ENCODE data around the gene PCDHAC2. TPM values are rescaled to one million over a fixed set of nuclear protein-coding genes. Genes with fewer than 3 reads are reported as not detected.

Gene PCDHAC2
- total RNA-seq, 1 donor from 2014 or later = 1.1 TPM

DNA sequence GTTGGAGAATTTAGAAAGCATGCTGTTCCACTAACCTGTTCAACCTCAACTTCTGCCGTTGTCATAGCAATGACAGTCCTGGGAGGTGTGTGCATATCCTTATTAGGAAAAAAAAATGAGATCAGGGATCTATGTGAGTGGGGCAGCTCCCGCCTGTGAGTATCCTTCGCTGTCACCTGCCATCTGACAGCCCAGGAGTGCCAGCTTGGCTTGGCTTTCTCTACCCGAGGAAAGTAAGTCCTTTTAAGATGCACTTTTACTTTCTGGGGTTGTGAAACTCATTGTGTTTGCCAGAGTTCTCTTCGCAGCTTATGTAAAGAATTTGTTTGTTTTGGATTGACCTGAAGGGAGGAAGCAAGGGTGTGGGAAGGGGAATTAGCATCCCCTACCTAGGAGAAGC lies 21.8 kb downstream of the PCDHAC2 start:
- DNase-seq (ENCODE audit: low spot score) = no peak

DNA sequence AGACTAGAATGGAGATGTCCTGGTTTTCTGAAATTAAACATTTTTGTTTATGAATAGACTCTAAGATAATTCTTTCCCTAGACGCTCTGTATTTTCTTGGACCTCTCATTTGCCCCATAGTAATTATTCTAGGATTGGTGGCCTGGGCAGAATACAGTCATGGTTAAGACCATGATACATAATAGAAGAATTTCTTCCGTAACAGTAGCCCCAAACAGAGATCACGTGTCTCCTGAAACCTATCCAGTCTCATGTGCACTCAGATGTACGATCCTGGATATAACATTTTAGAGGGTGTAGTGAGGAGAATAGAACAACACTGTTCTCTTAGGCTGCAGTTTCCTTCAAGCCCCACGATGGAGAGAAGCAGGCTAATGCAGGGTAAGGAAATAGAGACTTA lies 22.3 kb downstream of the PCDHAC2 start:
- DNase-seq (ENCODE audit: low spot score) = no peak

DNA sequence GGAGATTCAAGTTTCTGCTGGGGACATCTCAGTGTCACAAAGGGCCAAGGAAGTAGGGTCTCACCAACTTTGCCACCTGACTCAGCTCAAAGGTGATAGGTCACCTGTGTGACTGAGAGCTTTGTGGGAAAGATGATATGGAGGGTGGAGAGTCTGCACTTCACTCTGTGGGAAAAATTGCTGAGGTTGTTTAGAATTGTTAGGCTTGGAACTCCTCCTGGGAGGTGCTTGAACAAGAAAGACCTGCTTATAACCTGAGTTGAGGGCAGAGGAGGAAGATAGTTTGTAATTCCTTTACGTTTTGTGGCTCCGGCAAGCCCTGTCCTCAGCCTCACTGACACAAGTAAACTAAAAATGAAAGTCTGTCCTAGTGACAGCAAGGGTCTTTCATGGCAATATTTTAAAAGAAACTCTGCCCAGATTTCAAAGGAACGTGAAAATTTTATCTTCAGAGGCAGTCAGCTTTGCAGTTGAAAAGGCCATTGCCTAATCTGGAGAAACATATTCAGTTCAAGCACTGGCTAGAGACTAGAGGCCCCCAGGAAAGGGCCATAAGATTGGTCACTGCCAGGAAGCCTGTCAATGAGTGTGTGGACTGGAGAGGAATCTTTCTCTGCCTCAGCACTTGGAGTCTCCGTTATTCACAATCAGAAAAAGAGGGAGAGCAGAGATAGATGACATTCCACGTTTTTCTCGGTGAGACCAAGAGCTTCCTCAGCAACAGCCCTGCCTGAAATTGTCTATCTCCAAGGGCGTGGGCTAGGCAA lies 23.2 kb downstream of the PCDHAC2 start:
- no peak for DNase-seq (ENCODE audit: low spot score)

DNA sequence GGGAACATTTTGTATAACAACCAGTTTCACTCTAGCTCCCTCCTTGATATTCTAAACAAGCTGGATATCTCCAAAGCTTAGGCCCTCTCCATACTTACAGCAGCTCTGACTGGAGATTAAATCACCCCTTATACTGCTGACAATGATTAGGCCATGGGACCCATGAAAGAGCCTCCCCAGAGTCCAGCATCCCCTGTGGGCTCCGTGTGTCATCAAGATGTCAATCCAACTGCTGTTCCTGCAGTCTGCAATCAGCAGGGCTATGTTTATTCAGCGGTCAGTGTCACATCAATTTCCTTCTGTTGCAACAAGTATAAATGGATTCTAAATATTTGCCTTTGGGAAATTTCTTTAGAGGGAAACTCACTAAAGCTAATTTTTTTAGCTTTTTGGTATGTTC lies 26.6 kb downstream of the PCDHAC2 start:
- no peak for DNase-seq (ENCODE audit: low spot score)

DNA sequence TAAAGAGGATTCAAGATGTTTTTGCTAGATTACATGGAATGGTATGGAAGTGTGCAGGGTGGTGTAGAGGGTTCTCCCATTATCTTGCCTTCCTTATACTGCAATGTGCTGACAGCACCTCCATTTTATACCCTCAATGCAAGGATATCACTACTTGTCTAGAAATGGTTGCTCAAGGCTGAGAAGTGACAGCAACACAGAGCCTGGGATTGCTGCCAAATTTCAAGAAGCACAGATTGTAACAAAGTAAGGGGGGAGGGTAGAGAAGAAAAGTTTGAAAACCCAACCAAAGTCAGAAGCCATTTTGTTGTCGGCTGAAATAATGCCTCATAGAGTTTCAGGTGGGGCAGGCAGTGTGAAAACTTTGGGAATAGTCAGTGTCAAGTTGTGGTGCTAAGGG lies 29.8 kb downstream of the PCDHAC2 start:
- DNase-seq (ENCODE audit: low spot score) = no peak

DNA sequence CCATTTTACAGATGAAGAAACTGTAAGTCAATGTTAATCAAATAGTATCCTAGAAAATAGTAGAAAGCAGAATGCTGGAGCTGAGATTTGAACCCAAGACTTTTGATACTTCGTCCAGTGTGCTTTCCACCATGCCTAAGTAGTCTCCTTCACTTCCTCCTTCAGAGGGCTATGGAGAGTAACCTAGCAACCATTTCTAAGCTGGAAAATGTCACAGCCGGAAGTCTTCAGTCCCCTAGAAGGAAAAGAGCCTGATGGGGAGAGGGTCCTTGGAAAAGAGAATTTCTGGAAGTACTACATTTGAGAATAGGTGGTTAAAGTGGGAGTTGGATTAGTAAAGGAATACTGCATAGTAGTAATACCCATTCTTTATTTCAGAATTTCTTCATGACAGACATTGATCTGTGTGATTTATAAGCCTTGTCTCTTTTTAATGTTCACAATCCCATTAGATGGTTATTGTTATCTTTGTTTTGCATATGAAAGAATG lies 32.7 kb downstream of the PCDHAC2 start:
- DNase-seq (ENCODE audit: low spot score) = no peak

DNA sequence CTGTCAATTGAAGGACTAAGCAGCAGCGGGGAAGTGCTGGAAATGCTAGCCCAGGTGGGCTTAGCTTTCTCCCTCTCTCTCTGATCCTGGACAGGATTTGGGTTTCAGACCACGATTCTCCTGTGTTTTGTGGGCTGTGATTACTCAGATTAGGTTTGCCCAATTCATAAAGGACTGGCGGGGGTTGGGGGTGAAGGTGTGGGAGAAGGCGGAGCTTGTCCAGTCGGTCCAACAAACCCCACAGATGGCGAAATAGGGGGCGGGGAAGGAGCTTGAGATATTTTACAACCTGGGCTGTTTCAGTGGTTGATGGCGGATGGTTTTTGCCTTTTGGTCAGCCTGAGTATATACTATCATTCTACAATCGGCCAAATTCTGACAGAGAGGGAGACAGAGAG lies 35.2 kb downstream of the PCDHAC2 start:
- DNase-seq (ENCODE audit: low spot score) = no peak

DNA sequence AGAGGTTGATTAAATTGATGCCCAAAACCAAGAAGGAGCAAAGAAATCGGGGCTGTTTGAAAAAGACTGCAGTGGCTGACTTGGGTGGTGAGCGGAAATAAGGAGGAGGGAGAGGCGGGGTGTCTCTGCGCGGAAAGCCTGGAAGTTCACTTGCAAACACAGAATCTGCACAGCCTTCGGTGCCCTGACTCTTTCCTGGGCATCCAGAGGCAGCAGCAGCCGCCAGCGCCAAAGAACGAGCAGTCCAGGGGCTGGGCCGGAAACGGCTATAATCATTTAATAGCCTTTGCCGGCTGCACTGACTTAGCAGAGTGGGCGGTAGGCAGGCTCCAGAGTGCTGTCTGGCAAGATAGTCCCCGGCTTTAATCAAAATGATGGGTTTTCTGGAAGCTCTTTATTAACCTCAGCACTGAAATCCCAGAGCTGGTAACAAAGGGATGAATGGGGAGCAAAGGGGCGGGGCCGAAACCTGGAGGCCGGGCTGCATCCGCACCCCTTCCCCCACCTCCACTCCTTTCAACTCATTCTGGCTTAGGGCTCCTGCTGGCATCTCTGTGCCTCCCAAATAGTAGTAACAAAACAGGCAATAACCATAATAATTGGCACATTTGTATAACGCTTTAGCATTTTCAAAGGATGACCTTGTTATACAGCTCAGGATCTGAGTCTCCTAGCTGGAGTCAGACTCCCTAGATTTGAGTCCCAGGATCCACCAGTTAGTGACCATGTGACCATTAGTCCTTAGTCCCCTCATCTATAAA lies 35.7 kb downstream of the PCDHAC2 start:
- DNase-seq (ENCODE audit: low spot score) = no peak

DNA sequence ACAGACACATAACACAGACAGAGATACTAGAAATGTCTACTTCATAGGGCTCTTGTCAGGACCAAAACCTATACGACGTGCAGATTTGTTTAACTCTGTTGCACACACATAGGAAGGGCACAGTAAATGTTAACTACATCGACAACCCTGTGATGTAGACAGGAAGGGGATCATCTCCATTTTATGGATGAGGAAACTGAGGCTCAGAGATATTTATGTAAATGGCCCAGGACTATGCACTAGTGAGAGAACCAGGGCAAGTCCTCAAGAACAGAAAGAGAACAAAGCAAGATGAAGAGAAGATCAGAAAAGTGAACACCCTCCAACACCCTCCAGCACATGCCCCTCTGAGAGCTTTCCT lies 36.3 kb downstream of the PCDHAC2 start:
- DNase-seq (ENCODE audit: low spot score) = no peak

DNA sequence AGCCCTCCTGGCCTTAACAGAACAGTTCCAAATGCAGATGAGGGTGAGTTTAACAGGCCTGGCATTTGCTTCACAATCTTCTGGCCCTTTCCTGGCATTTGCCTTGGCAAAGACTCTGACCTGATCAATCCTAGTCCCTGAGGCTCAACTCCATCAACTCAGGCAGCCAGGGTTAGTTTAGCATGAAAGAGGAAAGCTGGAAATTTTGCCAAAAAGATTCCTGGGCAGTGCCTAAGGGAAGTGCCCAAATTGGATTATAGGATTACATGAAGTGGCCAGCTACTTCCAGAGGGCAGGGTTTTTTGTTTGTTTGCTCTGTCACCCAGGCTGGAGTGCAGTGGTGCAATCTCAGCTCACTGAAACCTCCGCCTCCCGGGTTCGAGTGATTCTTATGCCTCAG lies 36.8 kb downstream of the PCDHAC2 start:
- DNase-seq (ENCODE audit: low spot score) = no peak

DNA sequence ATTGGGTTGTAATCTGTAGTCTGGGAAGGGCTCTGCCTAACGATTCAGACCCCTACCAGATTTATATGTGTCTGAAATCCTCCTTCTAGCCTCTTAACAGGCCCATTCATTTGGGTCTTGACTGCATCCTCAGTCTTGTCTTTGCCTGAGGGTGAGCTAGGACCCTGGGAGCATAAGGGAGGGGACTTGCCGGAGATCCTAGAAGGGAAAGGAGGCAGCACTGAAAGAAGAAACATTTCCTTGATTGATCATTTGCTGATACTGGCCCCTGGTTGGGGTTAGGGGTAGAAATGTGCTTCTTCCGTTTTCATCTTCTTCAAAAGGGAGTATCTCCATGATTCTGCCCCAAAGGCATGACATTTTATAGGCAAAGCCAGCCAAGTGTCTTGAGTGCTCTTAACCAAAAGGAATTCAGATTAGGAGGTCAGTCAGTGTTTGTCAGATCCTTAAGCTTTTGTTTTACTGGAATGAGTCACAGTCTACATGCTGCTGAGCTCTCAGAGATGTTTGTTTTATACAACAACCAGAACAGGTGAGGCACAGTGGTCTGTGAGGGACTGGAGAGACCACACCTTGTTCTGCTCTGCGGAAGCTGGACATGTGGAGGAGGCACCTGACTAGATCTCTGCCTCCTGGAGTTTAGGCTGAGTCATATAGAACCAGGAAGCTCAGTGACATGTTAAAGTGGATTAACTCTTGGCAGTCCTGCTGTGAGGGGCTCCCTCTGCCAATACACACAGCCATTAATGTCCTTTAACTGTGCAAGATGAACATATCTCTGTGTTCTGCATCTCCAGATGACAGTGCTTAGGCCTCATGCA lies 37.7 kb downstream of the PCDHAC2 start:
- DNase-seq (ENCODE audit: low spot score) = no peak

DNA sequence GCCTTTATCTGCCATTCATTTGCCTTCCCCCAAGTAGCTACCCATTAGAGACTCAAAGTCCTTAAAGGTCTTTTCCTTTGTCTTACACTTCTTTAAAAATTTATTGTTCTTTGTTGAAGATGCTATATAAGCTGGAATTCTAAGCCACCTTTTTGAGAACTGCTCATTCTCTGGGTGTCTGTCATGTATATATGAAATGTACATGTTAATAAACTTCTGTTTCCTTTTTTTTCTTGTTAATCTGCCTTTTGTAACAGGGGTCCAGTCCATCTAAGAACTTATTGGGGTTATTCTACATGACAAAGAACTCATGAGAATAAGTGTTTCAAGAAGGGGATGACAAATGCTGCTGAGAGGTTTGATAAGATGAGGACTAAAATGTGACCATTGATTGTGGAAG lies 41.5 kb downstream of the PCDHAC2 start:
- DNase-seq (ENCODE audit: low spot score) = no peak

DNA sequence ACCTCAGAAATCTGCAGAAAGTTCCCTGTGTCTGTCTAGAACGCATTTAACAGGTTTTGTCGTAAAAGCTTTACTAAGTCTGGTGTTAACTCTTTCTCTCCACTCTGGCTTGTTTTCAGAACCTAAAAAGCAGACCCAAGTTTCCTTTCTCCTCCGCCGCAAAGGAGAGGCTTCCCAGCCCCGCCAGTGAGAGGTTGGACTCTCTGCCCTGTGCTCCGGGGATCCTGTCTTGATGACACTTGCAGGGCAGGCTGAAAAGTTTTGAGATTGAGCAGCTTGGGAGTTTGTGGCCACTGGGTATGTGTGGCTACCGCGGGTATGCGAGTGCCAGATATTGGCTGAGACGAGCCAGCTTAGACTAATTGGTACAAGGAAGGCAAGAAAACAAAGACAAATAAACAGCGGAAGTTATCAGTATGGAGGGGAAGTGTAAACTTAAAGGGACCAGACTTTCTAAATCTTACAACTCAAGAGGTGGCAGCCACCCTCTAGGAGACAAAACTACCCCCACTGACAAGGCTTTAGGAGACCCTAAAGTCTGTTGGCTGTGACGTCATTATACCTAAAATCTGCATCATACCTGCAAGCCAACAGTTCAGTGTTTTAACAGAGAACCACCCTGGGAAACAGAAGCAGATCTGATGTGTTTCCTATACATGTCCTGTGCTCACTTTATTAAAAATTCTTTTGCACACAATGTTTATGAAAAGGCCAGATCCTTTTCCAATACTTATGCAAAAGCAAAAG lies 43.9 kb downstream of the PCDHAC2 start:
- no peak for DNase-seq (ENCODE audit: low spot score)

DNA sequence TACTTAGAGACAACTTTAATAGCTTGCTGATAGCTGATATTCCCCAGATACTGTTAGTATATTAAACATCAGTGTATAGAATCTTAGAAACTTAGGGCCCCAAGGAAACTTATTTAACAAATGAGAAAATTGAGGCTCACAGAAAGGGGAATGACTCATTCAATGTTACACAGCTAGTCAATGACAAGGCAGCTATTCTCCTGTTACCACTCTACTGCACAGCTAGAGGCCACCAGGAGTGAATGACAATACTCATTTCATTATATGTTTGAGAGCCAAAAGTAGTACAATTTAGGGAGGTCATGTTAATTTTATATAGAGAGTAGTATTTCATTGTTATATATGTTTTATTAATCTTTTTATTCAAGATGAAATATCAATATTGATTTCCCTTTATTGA lies 51.7 kb downstream of the PCDHAC2 start:
- DNase-seq (ENCODE audit: low spot score) = no peak

Other genes starting within 250 kb of the PCDHAC2 start
- not detected for gene PCDHA1, start 180.3 kb upstream of the PCDHAC2 start, total RNA-seq
- not detected for gene PCDHA2, start 171.6 kb upstream of the PCDHAC2 start, total RNA-seq
- 0.29 TPM for gene PCDHA3, start 165.4 kb upstream of the PCDHAC2 start, total RNA-seq
- gene PCDHA4, start 159.4 kb upstream of the PCDHAC2 start, total RNA-seq = 0.32 TPM
- gene PCDHA5, start 144.9 kb upstream of the PCDHAC2 start, total RNA-seq = 0.10 TPM
- gene PCDHA6, start 138.5 kb upstream of the PCDHAC2 start, total RNA-seq = 0.32 TPM
- gene PCDHA7, start 132.2 kb upstream of the PCDHAC2 start, total RNA-seq = 0.22 TPM
- 0.19 TPM for gene PCDHA8, start 125.3 kb upstream of the PCDHAC2 start, total RNA-seq
- gene PCDHA9, start 118.1 kb upstream of the PCDHAC2 start, total RNA-seq = 0.22 TPM
- 1.8 TPM for gene PCDHA10, start 110.6 kb upstream of the PCDHAC2 start, total RNA-seq
- 0.26 TPM for gene PCDHA11, start 97.5 kb upstream of the PCDHAC2 start, total RNA-seq
- gene PCDHA12, start 91.2 kb upstream of the PCDHAC2 start, total RNA-seq = 0.29 TPM
- gene PCDHA13, start 84.4 kb upstream of the PCDHAC2 start, total RNA-seq = 0.58 TPM
- gene PCDHAC1, start 40.2 kb upstream of the PCDHAC2 start, total RNA-seq = 0.61 TPM
- not detected for gene PCDHB1, start 84.9 kb downstream of the PCDHAC2 start, total RNA-seq
- gene PCDHB2, start 128.1 kb downstream of the PCDHAC2 start, total RNA-seq = 3.4 TPM
- gene PCDHB3, start 134.0 kb downstream of the PCDHAC2 start, total RNA-seq = 3.6 TPM
- gene PCDHB4, start 155.3 kb downstream of the PCDHAC2 start, total RNA-seq = 2.5 TPM
- gene PCDHB5, start 168.7 kb downstream of the PCDHAC2 start, total RNA-seq = 1.5 TPM
- gene PCDHB6, start 183.6 kb downstream of the PCDHAC2 start, total RNA-seq = 0.48 TPM
- 1.6 TPM for gene PCDHB7, start 206.2 kb downstream of the PCDHAC2 start, total RNA-seq
- gene PCDHB8, start 211.3 kb downstream of the PCDHAC2 start, total RNA-seq = 2.4 TPM
- 1.6 TPM for gene PCDHB16, start 215.9 kb downstream of the PCDHAC2 start, total RNA-seq
- 1.0 TPM for gene PCDHB9, start 220.7 kb downstream of the PCDHAC2 start, total RNA-seq
- 1.4 TPM for gene PCDHB10, start 225.9 kb downstream of the PCDHAC2 start, total RNA-seq
- gene PCDHB11, start 233.2 kb downstream of the PCDHAC2 start, total RNA-seq = 2.0 TPM
- 3.3 TPM for gene PCDHB12, start 242.2 kb downstream of the PCDHAC2 start, total RNA-seq
- 2.8 TPM for gene PCDHB13, start 247.4 kb downstream of the PCDHAC2 start, total RNA-seq

Measured in mesenteric fat pad (tissue), 1 donor.